ENCODE results near the gene TRIM9. TPM values are rescaled to one million over a fixed set of nuclear protein-coding genes. Genes with fewer than 3 reads are reported as not detected.

Gene TRIM9
- polyA plus RNA-seq, 1 donor from 2014 or later: 0.09 TPM

DNA sequence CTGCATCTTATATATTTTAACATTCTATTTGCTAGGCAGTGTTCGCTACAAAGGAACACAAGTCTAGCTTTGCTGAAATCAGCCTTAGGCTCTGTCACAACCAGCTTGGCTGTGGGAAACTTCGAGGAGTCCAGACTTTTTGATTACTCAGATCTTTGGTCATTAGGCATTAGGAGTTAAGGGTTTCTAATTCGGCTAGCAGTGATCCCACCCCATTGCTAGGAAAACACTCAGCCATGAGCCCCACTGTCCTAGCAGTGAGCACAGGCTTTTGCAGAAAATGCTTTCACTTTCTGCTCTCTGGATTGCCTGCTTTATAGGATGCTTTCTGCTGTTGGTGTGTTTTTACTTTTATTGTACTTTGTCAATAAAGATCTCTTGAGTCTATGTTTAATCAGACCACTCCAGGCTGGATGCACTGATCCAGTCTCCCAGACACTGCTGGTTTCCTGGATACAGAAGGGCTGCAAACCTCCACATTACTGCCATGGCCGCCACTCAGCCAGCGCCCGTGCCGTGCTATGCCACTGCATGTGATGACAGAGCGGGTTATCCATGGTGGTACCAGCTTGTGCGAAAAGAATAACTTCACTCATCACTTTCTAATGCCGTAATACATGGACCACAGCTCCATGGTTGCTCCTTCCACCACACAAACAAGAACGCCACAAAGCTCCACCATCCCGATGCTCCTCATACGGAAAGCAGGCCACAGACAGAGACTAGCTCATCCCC, 109.6 kb downstream of the TRIM9 start:
- H3K4me3 Mint-ChIP-seq: no peak overlapping the region
- no peaks in the 10 kb centered on the region for H3K4me1 Mint-ChIP-seq
- peaks cover 0 to 2% (median 0%) of the 10 kb centered on the region in 3 donors for H3K9me3 Mint-ChIP-seq
- no peak overlapping the region for H3K27ac Mint-ChIP-seq
- H3K36me3 Mint-ChIP-seq: no peaks in the 10 kb centered on the region
- H3K27me3 Mint-ChIP-seq: peaks cover 5% of the 10 kb centered on the region

DNA sequence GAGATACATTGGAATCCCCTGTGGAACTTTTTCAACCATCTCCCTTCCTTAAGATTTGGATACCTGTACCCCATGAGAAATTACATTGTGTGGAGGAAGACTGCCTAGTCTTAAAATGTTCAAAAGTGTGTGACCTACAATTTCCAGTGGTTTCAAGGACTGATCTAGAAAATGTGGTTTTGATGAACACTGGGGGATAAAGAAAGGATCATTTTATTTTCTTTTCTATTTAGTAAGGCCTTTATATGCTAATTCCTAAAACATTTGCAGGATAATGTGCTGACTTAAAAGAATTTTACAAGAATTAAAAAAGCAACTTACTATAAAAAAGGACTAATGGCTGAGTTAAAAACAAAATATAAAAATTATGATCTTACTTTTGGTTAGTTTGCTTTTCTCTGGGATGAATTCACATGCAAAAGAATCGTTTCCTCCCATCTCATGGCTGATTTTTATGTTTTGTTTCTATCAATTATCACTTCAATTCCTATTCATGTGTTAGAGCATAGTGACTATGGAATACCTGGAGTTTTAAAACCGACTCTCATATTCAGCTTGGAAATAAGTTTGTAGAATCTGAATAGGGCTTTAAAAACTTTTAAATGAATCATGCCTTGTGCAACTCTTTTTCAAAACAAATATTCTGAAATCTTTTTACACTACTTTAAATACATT, 110.7 kb downstream of the TRIM9 start:
- Mint-ChIP-seq H3K36me3 (no peaks in the 10 kb centered on the region), H3K27ac (no peak overlapping the region), H3K4me3 (no peak overlapping the region), H3K9me3 (peaks cover 0 to 2% (median 0%) of the 10 kb centered on the region in 3 donors), H3K4me1 (no peaks in the 10 kb centered on the region), H3K27me3 (peaks cover 5% of the 10 kb centered on the region)

DNA sequence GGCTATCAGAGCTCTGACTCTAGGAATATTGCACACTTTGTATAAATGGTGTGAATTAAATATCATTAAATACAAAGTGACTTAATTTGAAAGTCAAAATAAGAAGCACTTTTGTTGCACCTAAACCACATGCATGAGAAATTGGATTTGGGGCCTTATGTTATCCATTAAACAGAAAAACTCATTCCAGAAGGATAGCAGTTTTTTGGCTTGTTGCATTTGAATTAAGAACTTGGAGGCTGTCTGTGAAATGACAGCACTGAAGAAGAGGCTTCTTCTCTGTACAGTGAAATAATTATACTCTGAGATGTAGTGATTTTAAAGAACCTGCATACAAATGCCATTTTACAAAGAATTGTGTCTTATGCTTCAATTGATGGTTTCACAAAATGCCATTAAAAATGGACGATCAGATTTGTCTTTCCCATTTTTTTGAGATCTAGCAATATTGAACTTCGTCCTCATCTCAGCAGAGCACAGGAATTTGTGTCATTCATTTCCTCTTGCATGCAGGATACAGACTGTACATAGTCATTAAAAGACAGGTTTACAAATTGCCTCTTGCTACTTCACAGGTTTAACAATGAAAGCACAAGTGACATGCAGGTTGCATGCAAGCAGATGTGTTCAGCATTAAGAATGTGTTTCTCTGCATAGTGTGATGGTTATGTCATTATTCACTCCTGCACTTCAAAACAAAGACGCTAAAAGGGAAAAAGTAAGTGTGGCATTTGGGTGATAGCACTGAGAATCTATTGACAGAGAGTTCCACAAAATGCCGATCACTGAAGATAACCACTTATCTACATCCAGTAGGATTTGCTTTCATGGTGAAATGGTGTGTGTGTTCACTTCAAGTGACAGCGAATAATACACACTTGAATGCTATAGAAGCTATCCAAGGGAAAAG, 114.7 kb downstream of the TRIM9 start:
- Mint-ChIP-seq H3K4me1 (peaks cover 0 to 7% (median 2%) of the 10 kb centered on the region in 3 donors), H3K4me3 (no peak overlapping the region), H3K27ac (no peak overlapping the region), H3K9me3 (no peaks in the 10 kb centered on the region), H3K27me3 (peaks cover 2% of the 10 kb centered on the region), H3K36me3 (no peaks in the 10 kb centered on the region)

DNA sequence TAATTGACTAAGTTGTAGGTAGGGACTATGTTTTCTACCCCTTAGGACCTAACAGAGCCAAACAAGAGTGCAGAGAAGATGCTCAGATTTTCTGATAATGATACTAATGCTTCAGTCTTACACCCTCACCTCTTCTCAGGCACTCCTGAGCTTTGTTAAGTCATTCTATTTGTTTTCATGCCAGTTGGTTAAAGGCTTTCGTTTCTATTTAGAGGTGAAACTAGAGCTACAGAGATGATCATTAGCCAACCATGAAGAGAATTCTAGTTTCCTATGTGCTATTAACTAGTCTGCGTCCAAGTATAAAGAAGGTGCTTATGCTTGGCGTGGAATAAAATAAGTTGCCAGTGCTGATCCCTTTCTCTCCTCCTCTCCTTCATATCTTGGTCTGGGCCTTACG, 116.0 kb downstream of the TRIM9 start:
- Mint-ChIP-seq H3K27me3 (no peaks in the 10 kb centered on the region), H3K4me1 (peaks cover 0 to 7% (median 2%) of the 10 kb centered on the region in 3 donors), H3K4me3 (no peak overlapping the region), H3K9me3 (no peaks in the 10 kb centered on the region), H3K27ac (no peak overlapping the region), H3K36me3 (no peaks in the 10 kb centered on the region)

DNA sequence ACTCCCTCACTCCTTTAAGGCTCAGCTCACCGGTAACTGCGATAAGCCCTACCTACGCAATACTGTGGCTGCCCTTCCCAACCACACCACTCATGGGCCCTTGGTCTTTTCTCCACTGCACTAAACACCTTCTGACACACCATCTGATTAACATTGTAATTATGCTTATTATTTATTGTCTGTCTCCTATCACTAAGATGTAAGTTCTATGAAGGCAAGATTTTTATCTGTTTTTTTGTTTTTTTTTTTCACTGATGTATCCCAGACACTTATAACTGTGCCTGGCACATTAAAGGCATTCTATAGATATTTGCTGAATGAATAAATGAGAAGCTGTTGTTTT, 116.4 kb downstream of the TRIM9 start:
- no peaks in the 10 kb centered on the region for H3K27me3 Mint-ChIP-seq
- H3K9me3 Mint-ChIP-seq: no peaks in the 10 kb centered on the region
- H3K36me3 Mint-ChIP-seq: no peaks in the 10 kb centered on the region
- H3K4me1 Mint-ChIP-seq: peaks cover 0 to 7% (median 2%) of the 10 kb centered on the region in 3 donors
- no peak overlapping the region for H3K4me3 Mint-ChIP-seq
- H3K27ac Mint-ChIP-seq: no peak overlapping the region

DNA sequence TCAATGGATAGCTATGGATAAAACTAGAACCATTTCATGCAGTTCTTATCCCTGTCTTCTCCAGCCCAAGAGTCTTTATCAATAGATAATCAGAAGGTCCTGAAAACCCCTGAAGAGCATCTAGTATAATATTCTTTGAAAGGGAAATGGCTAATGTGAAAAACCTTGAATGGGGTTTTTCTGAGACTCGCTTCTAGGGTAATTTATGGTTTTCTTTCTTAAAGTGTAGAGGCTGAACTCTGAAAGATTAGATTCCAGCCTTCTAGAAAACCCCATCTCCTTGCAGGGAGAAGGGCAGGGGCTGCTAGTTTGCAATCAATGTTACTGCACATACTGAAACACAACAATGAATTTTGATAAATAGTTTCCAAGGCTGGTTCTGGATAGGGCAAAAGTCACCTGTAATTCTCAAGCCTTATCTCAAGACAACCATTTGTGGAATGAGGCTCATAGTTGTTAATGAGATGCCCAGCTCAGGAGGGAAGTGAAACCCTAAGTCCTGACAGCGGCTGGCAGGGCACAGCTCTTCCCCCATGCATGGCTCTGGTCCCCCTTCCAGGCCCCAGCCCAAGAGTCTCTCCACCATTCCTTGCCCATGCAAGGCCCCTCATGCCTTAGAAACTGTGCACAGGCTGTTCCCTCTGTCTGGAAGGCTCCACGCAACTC, 116.9 kb downstream of the TRIM9 start:
- no peaks in the 10 kb centered on the region for H3K9me3 Mint-ChIP-seq
- H3K4me3 Mint-ChIP-seq: no peak overlapping the region
- no peaks in the 10 kb centered on the region for H3K36me3 Mint-ChIP-seq
- no peaks in the 10 kb centered on the region for H3K27me3 Mint-ChIP-seq
- H3K27ac Mint-ChIP-seq: no peak overlapping the region
- peaks cover 0 to 7% (median 2%) of the 10 kb centered on the region in 3 donors for H3K4me1 Mint-ChIP-seq

DNA sequence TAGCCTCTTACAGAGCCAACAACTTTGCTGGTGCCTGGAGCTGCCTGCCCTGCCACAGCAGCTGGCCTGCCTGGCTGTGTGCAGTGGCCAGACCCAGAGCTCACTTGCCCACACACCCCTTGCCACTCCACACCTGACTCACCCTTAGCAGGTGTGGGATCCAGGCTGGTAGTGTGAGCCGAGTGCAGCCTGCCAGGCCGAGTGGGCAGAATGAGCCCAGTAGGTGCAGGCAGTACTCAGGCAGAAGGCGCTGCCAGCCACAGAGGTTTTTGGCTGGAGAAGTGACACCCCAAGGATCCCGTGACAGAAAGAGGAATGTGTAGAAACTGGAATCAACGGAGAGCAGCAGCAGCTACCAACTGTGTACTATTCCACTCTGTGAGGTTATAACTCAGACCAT, 120.8 kb downstream of the TRIM9 start:
- no peaks in the 10 kb centered on the region for H3K36me3 Mint-ChIP-seq

DNA sequence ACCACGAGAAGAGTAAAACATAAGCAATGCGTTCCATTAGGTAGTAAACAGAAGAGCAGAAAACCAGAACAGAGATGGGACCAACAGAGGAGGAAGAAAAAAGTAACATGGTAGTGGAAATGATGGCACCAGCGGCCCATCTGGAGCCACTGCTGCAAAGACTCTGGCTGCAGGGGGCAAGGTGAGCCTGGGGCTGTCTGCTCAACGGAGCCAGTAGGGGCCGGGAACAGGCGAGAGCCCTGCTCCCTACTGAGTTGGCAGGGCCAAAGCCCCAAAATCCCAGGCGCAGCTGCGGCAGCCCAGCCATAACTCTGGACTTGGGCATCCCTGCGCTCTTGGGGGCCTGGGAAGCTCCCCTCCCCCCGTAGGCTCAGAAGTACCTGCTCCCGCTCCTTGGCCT, 122.2 kb downstream of the TRIM9 start:
- H3K27me3 Mint-ChIP-seq: peaks cover 5% of the 10 kb centered on the region
- no peaks in the 10 kb centered on the region for H3K4me1 Mint-ChIP-seq
- no peaks in the 10 kb centered on the region for H3K36me3 Mint-ChIP-seq
- H3K27ac Mint-ChIP-seq: no peak overlapping the region
- no peak overlapping the region for H3K4me3 Mint-ChIP-seq
- no peaks in the 10 kb centered on the region for H3K9me3 Mint-ChIP-seq

More for the DNA sequence above, 120.8 kb downstream of the TRIM9 start:
- no peaks in the 10 kb centered on the region for H3K9me3 Mint-ChIP-seq
- H3K4me3 Mint-ChIP-seq: no peak overlapping the region
- peaks cover 0 to 7% (median 1%) of the 10 kb centered on the region in 3 donors for H3K4me1 Mint-ChIP-seq
- H3K27me3 Mint-ChIP-seq: peaks cover 5% of the 10 kb centered on the region
- H3K27ac Mint-ChIP-seq: no peak overlapping the region

DNA sequence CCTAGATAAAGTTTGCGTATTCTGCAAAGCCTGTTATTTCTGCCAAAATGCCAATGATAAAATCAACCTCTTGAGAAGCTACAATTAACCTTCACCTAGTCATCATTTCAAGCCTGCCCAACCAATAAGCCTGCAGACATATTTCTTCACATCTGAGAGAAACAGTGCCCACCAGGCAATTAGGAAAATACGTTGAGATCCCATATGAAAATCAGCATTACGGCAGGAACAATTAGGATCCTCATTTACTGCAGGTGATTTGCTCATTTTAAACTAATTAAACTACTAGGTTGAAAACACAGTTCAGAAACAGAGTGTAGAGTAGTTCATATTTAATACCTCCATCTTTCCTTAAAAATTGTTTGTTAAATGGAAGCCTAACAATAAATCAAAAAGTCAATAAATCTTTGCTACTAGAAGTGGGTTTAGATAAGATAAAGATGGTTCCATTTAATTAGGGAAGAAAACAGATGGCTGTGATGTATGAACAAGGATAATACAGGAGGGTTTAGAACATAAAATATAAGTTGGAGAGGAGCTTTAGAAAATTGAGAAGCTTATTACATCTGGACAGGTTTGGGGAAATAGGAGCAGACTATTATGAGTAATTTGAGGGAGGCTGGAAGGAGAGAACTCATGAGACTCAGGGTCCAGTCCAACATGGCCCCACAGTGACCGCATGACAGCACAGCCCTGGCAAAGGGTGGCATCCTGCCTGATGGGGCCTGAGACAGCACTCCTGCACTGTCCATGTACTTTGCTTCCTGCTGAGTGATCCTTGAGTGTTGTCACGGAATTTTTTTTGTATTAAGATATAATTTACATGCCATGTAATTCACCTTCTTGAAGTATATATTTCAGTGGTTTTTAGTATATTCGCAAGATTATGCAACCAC, 123.8 kb downstream of the TRIM9 start:
- Mint-ChIP-seq H3K4me1 (no peaks in the 10 kb centered on the region), H3K27ac (no peak overlapping the region), H3K9me3 (no peaks in the 10 kb centered on the region), H3K36me3 (no peaks in the 10 kb centered on the region), H3K27me3 (peaks cover 8% of the 10 kb centered on the region), H3K4me3 (no peak overlapping the region)

DNA sequence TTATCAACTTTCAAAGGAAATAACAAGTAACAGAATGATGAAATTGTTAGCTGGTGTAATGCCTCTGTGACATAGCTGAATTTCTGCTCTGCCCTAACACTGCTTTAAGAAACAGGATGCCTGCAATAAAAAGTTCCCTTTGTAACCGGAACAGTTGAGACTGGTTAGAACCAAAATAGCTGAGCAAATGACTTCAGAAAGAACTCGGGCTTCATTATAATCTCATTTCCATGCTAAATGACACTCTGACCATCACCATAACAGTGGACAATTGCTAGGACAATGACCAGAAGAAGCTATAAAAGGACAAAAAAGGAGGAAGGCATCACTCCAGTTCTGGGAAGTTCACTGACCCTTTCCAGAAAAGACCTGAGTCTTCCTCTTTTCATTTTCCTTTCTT, 127.1 kb downstream of the TRIM9 start:
- Mint-ChIP-seq H3K4me1 (no peaks in the 10 kb centered on the region), H3K27me3 (peaks cover 8% of the 10 kb centered on the region), H3K9me3 (no peaks in the 10 kb centered on the region), H3K27ac (no peak overlapping the region), H3K4me3 (no peak overlapping the region), H3K36me3 (no peaks in the 10 kb centered on the region)

DNA sequence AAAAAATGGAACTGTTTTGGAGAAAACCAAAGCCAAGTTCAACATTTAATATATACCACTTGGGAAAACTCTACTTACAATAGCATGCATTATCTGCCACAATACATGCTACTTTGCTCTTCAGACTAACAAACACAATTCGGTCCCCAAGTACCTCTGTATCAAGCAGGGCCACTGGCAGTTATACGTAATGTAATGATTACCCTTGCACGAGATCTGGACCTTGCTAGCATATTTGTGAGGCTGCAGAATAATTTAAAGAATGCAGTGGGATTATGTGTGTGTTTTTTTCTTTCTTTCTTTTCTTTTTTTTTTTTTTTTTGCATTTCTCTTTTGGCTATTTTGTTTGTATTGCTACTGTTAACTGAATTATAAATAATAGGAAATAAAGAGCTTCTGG, 127.8 kb downstream of the TRIM9 start:
- Mint-ChIP-seq H3K36me3 (no peaks in the 10 kb centered on the region), H3K9me3 (no peaks in the 10 kb centered on the region), H3K4me3 (no peak overlapping the region), H3K4me1 (no peaks in the 10 kb centered on the region), H3K27me3 (peaks cover 8% of the 10 kb centered on the region), H3K27ac (no peak overlapping the region)

DNA sequence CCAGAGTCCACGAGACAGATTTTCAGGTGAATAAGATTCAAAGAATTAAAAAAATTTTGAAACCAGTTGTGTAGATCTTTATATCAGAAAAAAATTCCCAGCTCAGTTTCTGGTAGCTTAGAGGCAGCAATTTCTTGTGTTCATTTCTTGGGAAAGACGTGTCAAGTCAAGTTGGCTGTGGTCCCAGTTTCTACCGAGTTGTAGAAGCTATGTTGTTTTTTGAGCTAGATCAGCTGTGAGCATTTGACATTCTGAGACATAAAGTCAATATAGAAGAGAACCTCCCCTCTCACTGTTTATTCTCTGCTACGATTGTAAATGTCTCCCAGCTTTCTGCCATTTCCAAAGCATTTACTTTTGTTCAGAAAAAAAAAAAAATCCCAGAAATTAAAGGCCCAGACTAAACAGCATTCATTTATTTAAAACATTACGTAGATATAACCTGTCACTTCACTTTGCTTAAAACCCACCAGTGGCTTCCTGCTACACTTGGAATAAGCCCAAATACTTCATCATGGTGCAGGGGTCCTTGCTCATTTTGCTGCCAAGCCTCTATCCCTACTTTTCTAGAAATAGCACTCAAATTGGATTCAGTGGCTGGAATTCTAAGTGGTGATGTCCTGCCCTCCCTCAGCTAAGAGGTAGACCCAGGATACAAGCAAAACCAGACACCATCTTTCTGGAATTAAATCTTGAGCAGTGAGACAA, 130.1 kb downstream of the TRIM9 start:
- H3K36me3 Mint-ChIP-seq: no peaks in the 10 kb centered on the region
- no peaks in the 10 kb centered on the region for H3K9me3 Mint-ChIP-seq
- peaks cover 0 to 2% (median 0%) of the 10 kb centered on the region in 3 donors for H3K4me1 Mint-ChIP-seq
- H3K27me3 Mint-ChIP-seq: peaks cover 7% of the 10 kb centered on the region
- no peak overlapping the region for H3K4me3 Mint-ChIP-seq
- H3K27ac Mint-ChIP-seq: no peak overlapping the region

DNA sequence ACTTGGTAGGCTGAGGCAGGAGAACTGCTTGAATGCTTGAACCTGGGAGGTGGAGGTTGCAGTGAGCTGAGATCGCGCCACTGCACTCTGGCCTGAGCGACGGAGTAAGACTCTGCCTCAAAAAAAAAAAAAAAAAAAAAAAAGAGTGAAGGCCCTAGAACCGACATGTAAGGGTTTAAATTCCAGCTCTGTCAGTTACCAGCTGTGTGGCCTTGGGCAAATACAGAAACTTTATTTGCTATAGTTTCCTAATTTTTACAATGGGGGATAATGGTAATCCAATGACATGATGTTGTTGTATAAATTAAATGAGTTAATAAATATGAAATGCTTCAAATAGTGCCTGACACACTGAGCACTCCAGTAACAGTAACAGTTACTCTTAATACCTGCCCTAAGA, 131.0 kb downstream of the TRIM9 start:
- Mint-ChIP-seq H3K27me3 (peaks cover 7% of the 10 kb centered on the region), H3K27ac (no peak overlapping the region), H3K4me3 (no peak overlapping the region), H3K9me3 (no peaks in the 10 kb centered on the region), H3K36me3 (no peaks in the 10 kb centered on the region), H3K4me1 (peaks cover 0 to 2% (median 0%) of the 10 kb centered on the region in 3 donors)
